IgD-negative memory B cell (primary cell): Measurements from ENCODE around the gene CCL23. TPM values are rescaled to one million over a fixed set of nuclear protein-coding genes. Genes with fewer than 3 reads are reported as not detected.
"Not testable (repeated sequence)": the region's sequence is repeated elsewhere in the genome, so short reads cannot be mapped to it uniquely, and the experiment has no call there.

ENCODE experiments used
- H3K27ac Mint-ChIP-seq, 3 donors: one replicate each; pipeline ENCODE4 v1.8.0; 2020 to 2022; ENCODE audit warnings: mild to moderate bottlenecking in 3 of 3, mixed read lengths in 3 of 3, moderate library complexity in 1 of 3
- H3K27me3 Mint-ChIP-seq: one replicate; pipeline ENCODE4 v1.8.0; 2021; ENCODE audit warnings: mixed read lengths
- H3K36me3 Mint-ChIP-seq: one replicate; pipeline ENCODE4 v1.8.0; 2020; ENCODE audit warnings: mild to moderate bottlenecking, mixed read lengths
- H3K4me1 Mint-ChIP-seq, 3 donors: one replicate each; pipeline ENCODE4 v1.8.0; 2020 to 2022; ENCODE audit warnings: mixed read lengths in 3 of 3, mild to moderate bottlenecking in 1 of 3
- H3K4me3 Mint-ChIP-seq, 4 donors: one replicate each; pipeline ENCODE4 v1.8.0; 2020 to 2022; ENCODE audit warnings: mild to moderate bottlenecking in 4 of 4, mixed read lengths in 4 of 4, moderate library complexity in 3 of 4
- H3K9me3 Mint-ChIP-seq, 3 donors: one replicate each; pipeline ENCODE4 v1.8.0; 2020 to 2021; ENCODE audit warnings: mixed read lengths in 3 of 3, mild to moderate bottlenecking in 1 of 3
- polyA plus RNA-seq: library from polyadenylated mRNA; unstranded; fragments of 300-500 nt; fragmentation: Illumina TruSeq; gene quantifications from one replicate; pipeline ENCODE4 v1.2.3, GENCODE V29; 2021

The CCL23 gene
- polyA plus RNA-seq, 1 donor from 2014 or later = not detected

GRCh38 chr17:35995346-35995745 is 22.4 kb downstream of the CCL23 start:
- Mint-ChIP-seq H3K4me3 (peak overlapping the region in 1 of 4 donors; percentile 47), H3K27me3 (peaks cover 18% of the 10 kb centered on the region), H3K4me1 (peaks cover 7 to 24% (median 16%) of the 10 kb centered on the region in 3 donors)
- H3K9me3 Mint-ChIP-seq, H3K36me3 Mint-ChIP-seq, H3K27ac Mint-ChIP-seq: not testable (repeated sequence)

GRCh38 chr17:35991075-35991474 is 26.7 kb downstream of the CCL23 start:
- no peak overlapping the region for H3K27ac Mint-ChIP-seq
- H3K4me3 Mint-ChIP-seq = no peak overlapping the region

DNA sequence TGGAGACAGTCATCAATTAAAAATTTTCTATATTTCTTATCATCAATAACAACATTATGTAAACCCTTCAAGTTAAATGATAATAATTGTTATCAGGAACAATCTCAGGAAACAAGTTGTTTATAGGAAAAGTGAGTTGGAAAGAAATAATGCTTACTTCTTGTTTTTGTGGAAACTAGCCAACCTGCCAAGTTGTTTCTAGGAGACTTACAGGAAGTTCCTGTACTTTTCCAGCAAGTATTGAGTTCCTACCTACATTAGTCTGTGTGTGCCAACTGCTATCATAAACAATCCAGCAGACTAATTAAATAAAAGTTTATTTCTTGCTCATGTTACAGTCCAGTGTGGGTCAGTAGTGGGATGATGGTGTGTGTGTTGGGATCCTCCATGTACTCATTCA is 29.6 kb downstream of the CCL23 start:
- H3K36me3 Mint-ChIP-seq = peaks cover 3% of the 10 kb centered on the region
- no peaks in the 10 kb centered on the region for H3K4me1 Mint-ChIP-seq
- H3K27ac Mint-ChIP-seq = no peak overlapping the region
- H3K4me3 Mint-ChIP-seq = no peak overlapping the region
- H3K27me3 Mint-ChIP-seq = peaks cover 5% of the 10 kb centered on the region
- H3K9me3 Mint-ChIP-seq = peaks cover 3 to 11% (median 7%) of the 10 kb centered on the region in 3 donors

More at GRCh38 chr17:35991075-35991474, 26.7 kb downstream of the CCL23 start:
- Mint-ChIP-seq H3K4me1 (peaks cover 4 to 14% (median 8%) of the 10 kb centered on the region in 3 donors), H3K27me3 (peaks cover 3% of the 10 kb centered on the region), H3K9me3 (peaks cover 3 to 11% (median 7%) of the 10 kb centered on the region in 3 donors), H3K36me3 (peaks cover 3% of the 10 kb centered on the region)

DNA sequence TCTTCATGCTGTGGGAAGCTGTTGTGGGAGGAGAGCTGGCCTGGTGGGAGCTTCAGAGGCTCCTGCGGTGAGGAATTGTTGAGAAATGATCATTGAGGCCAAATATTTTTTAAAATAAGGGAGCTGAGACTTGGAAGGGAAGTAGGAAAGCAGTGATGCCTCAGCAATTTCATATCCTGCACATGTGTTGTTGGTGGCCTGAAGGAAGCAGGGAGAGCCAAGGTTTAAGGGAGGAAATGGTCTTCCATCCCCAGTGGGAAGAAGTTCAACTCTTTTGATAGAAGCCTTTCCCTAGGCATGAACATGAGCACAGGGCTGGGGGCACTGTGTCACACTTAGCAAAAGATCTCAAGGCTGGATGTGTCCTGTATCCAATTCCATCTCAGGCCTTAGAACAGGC is 31.1 kb downstream of the CCL23 start, which contains the start of gene CCL14:
Gene CCL14 (minus strand): TSS at position 87 of the 400 bp plus-strand sequence. CDS start 80 bp downstream, at position 7.
- H3K4me3 Mint-ChIP-seq = no peak within 1 kb of the TSS
- H3K27me3 Mint-ChIP-seq = peaks cover 2% of the 10 kb centered on the region
- peak within 1 kb of the TSS in 1 of 3 donors; percentile 42 for H3K27ac Mint-ChIP-seq
- peaks cover 3% of the 10 kb centered on the region for H3K36me3 Mint-ChIP-seq
- peaks cover 3 to 11% (median 7%) of the 10 kb centered on the region in 3 donors for H3K9me3 Mint-ChIP-seq
- no peaks in the 10 kb centered on the region for H3K4me1 Mint-ChIP-seq

GRCh38 chr17:35984140-35984539 is 33.6 kb downstream of the CCL23 start:
- peaks cover 1% of the 10 kb centered on the region for H3K36me3 Mint-ChIP-seq
- H3K27me3 Mint-ChIP-seq = peaks cover 4% of the 10 kb centered on the region
- H3K4me3 Mint-ChIP-seq = no peak overlapping the region
- peaks cover 0 to 9% (median 4%) of the 10 kb centered on the region in 3 donors for H3K9me3 Mint-ChIP-seq
- peaks cover 0 to 2% (median 0%) of the 10 kb centered on the region in 3 donors for H3K4me1 Mint-ChIP-seq
- H3K27ac Mint-ChIP-seq = no peak overlapping the region

DNA sequence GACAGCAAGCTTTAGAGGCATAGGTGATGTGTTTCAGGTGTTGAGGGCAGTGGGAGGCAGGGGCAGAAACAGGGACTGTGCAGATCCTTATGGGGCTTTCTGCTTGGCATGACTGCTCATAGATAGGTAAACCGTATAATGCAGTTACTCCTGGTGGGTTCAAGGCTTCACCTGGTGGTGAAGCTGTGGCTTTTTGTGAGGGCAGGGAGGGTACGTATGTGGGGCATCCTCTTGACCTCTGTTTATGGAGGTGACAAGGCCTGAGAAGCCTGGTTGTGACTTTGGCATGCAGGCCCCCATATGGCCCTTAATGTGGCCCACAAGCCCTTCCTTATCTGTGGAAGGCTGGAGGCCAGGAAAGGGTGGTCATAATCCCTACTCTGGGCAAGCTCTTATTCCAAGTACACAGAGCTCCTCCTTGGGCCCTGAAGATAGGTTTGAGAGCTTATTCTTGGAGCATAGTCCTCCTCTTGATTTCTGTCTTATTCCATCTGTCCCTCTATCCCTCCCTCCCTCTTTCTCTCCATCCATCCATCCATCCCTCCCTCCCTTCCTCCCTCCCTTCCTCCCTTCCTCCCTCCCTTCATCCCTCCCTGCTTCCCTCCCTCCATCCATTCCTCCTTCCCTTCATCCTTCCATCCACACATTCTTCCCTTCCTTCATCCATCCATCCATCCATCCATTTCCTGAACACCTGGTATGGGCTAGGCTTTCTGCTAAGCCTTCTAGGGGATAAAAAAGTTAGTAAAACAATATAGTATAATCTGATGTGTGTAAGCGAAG is 35.2 kb downstream of the CCL23 start:
- Mint-ChIP-seq H3K27ac (no peak overlapping the region), H3K27me3 (peaks cover 8% of the 10 kb centered on the region), H3K4me3 (no peak overlapping the region), H3K9me3 (no peaks in the 10 kb centered on the region), H3K4me1 (peaks cover 0 to 5% (median 2%) of the 10 kb centered on the region in 3 donors), H3K36me3 (no peaks in the 10 kb centered on the region)

- Mint-ChIP-seq H3K27ac (no peak overlapping the region), H3K4me3 (no peak overlapping the region), H3K9me3 (no peaks in the 10 kb centered on the region), H3K4me1 (peaks cover 0 to 6% (median 5%) of the 10 kb centered on the region in 3 donors), H3K36me3 (no peaks in the 10 kb centered on the region), H3K27me3 (peaks cover 9% of the 10 kb centered on the region)
These were observed 35.9 kb downstream of the CCL23 start for GRCh38 chr17:35981908-35982330.

- Mint-ChIP-seq H3K4me3 (no peak within 1 kb of the TSS), H3K9me3 (no peaks in the 10 kb centered on the region), H3K27ac (no peak within 1 kb of the TSS), H3K4me1 (peaks cover 4 to 8% (median 6%) of the 10 kb centered on the region in 3 donors), H3K36me3 (no peaks in the 10 kb centered on the region), H3K27me3 (peaks cover 9% of the 10 kb centered on the region)
These were observed 36.5 kb downstream of the CCL23 start, which contains the start of gene CCL16 for GRCh38 chr17:35981246-35981645. CCL16 (minus strand) TSS chr17:35981497; CDS start chr17:35981420, 77 bp downstream.

- H3K9me3 Mint-ChIP-seq = no peaks in the 10 kb centered on the region
- H3K4me1 Mint-ChIP-seq = peaks cover 6 to 8% (median 6%) of the 10 kb centered on the region in 3 donors
- H3K27ac Mint-ChIP-seq = no peak overlapping the region
- no peaks in the 10 kb centered on the region for H3K36me3 Mint-ChIP-seq
- peaks cover 14% of the 10 kb centered on the region for H3K27me3 Mint-ChIP-seq
- no peak overlapping the region for H3K4me3 Mint-ChIP-seq
These were observed 39.4 kb downstream of the CCL23 start for GRCh38 chr17:35978346-35978745.

- Mint-ChIP-seq H3K4me3 (no peak overlapping the region), H3K27me3 (peaks cover 12% of the 10 kb centered on the region), H3K4me1 (peaks cover 6 to 8% (median 6%) of the 10 kb centered on the region in 3 donors), H3K27ac (no peak overlapping the region), H3K36me3 (no peaks in the 10 kb centered on the region), H3K9me3 (no peaks in the 10 kb centered on the region)
These were observed 40.3 kb downstream of the CCL23 start for GRCh38 chr17:35977509-35977908.

GRCh38 chr17:35973333-35974260 is 44.2 kb downstream of the CCL23 start:
- no peaks in the 10 kb centered on the region for H3K36me3 Mint-ChIP-seq
- no peaks in the 10 kb centered on the region for H3K9me3 Mint-ChIP-seq
- H3K27ac Mint-ChIP-seq = no peak overlapping the region
- peaks cover 6 to 10% (median 6%) of the 10 kb centered on the region in 3 donors for H3K4me1 Mint-ChIP-seq
- peaks cover 21% of the 10 kb centered on the region for H3K27me3 Mint-ChIP-seq
- no peak overlapping the region for H3K4me3 Mint-ChIP-seq

DNA sequence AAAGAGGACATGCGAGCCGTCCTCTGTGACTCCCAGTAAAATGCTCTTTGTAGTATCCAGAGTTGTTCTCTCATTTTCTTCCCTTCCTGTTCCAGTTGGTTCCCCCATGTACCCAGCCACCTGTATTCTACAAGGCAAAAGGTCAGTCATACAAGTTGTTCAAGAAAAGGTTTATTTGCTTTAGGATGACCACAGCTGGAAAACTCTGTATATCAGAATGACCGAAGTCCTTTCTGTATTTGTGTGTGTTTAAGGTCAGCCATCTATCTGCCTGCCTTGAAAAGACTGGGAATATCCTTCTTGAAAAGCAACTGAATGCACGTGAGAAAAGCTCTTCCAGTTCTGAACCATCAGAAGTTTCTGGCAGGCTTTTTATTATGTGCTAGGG is 44.8 kb downstream of the CCL23 start:
- Mint-ChIP-seq H3K4me3 (no peak overlapping the region), H3K27me3 (peaks cover 19% of the 10 kb centered on the region), H3K9me3 (no peaks in the 10 kb centered on the region), H3K27ac (no peak overlapping the region), H3K4me1 (peaks cover 5 to 10% (median 6%) of the 10 kb centered on the region in 3 donors), H3K36me3 (no peaks in the 10 kb centered on the region)

GRCh38 chr17:35972535-35972934 is 45.2 kb downstream of the CCL23 start:
- H3K27ac Mint-ChIP-seq = no peak overlapping the region
- peaks cover 3 to 10% (median 4%) of the 10 kb centered on the region in 3 donors for H3K4me1 Mint-ChIP-seq
- no peak overlapping the region for H3K4me3 Mint-ChIP-seq
- H3K36me3 Mint-ChIP-seq = no peaks in the 10 kb centered on the region
- H3K9me3 Mint-ChIP-seq = no peaks in the 10 kb centered on the region
- peaks cover 17% of the 10 kb centered on the region for H3K27me3 Mint-ChIP-seq

DNA sequence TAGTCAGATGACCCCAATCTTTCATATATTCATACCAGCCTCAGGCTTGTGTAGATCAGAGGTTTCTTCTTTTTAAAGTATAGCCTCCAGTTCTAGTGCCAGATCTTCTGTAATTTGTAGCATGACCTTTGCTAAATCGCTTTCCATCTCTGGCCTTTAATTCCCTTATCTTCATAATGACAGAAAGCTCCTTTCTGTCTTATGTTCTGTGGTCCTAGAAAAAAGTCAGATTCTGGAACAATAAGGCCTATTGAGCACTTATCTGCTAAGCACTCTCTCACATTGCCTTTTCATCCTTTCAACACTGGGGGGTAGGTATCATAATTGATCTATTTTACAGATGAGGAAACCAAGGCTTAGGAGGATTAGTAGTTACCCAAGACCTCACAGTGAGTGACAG is 45.7 kb downstream of the CCL23 start:
- no peak overlapping the region for H3K27ac Mint-ChIP-seq

More for the DNA sequence above, 45.7 kb downstream of the CCL23 start:
- Mint-ChIP-seq H3K27me3 (peaks cover 15% of the 10 kb centered on the region), H3K4me3 (no peak overlapping the region), H3K36me3 (no peaks in the 10 kb centered on the region), H3K4me1 (peaks cover 0 to 10% (median 3%) of the 10 kb centered on the region in 3 donors), H3K9me3 (no peaks in the 10 kb centered on the region)
